Measurements from ENCODE around the gene CYBC1.
"Not testable (repeated sequence)": the region's sequence is repeated elsewhere in the genome, so short reads cannot be mapped to it uniquely, and the experiment has no call there.

The CYBC1 gene

DNA sequence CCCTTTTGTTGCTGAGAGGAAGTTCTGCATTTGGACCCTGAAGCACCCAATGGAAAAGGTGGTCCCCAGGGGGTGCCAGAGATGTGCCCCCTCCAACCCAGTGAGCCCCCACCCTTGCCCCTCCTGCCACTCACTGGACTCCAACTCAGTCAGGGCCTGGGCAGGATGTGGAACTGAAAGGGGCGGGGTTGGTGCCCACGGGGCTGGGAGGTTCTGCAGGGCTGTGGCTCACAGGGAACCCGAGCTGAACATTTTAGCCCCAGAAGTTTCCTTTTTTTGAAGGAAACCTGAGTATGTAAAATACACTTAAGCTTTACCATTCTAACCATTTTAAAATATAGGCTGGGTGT lies 16.4 kb downstream of the CYBC1 start:
- DNase-seq (ENCODE audit: low spot score): peak; percentile 27

- no peak for DNase-seq (ENCODE audit: low spot score)
Measured at GRCh38 chr17:82433560-82434215, 16.9 kb downstream of the CYBC1 start.

- no peak for DNase-seq (ENCODE audit: low spot score)
Measured at GRCh38 chr17:82432017-82432416, 18.5 kb downstream of the CYBC1 start.

DNA sequence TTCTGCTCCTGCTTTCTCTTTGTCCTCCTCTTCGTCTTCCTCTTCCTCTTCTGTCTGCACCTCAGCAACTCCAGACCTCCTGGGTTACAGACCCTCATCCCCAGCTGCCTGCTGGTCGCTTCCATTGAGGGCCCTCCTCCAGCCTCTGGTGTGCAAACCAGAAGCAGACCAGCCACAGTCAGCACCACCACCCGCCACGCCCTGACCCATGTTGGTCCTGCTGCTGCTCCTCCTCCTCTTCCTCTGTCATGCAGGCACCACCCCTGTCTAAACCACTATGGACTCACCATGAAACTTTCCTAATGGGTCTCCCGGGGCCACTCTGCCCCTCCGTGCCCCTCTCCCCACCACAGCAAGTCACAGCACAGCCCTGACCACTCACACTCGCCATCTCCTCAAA lies 20.7 kb downstream of the CYBC1 start:
- DNase-seq (ENCODE audit: low spot score): no peak

DNA sequence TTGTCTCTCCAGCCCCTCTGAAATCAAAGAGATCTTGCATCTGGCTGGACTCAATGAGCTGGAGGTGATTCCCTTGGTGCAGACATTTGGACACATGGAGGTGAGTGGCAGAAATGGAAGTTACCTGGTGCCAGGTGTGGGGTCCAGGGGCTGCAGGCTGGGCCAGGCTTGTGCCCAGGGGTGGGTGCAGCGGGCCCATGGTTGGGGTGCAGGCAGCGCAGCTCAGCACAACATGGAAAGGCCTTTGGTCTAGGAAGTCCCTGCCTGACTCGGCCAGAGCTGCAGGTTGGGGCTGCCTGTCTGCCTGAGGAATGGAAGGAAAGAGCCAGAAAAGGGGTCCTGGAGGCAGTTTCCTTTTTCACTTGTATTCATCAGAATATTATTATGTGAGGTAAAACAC lies 22.0 kb downstream of the CYBC1 start:
- no peak for DNase-seq (ENCODE audit: low spot score)

DNA sequence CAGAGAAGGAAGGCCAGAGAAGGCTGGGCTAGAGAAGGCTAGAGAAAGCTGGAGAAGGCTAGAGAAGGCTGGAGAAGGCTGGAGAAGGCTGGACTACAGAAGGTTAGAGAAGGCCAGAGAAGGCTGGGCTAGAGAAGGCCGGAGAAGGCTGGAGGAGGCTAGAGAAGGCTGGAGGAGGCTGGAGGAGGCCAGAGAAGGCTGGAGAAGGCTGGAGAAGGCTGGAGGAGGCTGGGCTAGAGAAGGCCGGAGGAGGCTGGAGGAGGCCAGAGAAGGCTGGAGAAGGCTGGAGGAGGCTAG lies 25.7 kb downstream of the CYBC1 start:
- no peak for DNase-seq (ENCODE audit: low spot score)

DNA sequence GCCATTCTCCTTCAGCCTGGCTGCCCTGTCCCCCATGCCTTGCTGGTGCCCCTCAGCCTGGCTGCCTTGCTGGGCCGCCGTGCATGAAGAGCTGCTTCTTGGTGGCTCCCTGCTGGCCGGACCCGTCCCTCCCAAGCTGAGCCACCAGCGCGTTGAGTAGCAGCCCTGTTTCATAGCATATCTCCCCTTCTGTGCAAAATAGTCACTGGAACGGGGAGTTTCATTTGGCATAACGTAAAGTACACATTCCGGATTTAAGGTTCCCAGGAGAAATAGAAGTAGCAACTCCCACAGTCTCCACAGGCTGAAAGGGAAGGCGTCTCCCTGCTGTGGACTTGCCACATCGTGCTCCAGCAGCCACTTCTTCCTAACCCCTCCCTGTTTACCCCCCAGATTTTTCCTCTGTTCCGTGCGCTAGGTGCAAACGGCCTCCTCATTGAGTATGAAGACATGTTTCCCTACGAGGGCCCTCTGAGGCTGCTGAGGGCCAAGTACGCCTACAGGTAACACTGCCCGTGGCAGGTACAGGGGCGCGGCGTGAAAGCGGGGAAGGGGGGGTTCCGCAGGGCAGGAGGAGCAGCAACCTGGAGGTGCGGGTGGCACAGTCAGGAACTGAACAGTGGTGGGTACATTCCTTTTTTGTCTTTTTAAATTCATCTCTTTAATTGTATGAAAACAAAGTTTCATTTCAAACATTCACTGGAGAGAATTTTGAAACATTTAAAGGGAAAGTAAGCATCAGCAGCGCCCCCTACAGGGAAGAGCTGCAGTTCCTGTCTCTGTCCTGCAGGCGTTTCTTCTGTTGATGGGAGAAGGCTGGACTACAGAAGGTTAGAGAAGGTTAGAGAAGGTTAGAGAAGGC lies 26.3 kb downstream of the CYBC1 start:
- DNase-seq (ENCODE audit: low spot score): peak; percentile 46

DNA sequence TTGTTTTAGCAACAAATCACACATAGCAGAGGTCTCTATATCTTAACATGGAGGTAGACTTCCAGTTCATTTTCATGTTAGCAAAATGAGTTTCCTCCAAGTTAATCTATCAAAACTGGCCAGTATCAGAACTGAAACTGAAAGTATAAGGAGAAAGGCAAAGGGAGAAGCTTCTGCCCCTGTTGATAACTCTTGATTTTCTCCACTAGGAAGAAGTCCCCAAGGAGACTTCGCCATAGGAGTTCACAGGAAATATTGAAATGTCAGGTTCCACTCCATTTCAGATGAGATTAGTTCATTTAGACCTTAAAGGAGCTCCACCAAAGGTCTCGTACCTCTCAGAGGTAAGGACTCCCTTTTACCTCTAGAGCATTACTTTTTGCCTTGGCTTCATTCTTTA lies 31.0 kb downstream of the CYBC1 start:
- DNase-seq (ENCODE audit: low spot score): no peak

DNA sequence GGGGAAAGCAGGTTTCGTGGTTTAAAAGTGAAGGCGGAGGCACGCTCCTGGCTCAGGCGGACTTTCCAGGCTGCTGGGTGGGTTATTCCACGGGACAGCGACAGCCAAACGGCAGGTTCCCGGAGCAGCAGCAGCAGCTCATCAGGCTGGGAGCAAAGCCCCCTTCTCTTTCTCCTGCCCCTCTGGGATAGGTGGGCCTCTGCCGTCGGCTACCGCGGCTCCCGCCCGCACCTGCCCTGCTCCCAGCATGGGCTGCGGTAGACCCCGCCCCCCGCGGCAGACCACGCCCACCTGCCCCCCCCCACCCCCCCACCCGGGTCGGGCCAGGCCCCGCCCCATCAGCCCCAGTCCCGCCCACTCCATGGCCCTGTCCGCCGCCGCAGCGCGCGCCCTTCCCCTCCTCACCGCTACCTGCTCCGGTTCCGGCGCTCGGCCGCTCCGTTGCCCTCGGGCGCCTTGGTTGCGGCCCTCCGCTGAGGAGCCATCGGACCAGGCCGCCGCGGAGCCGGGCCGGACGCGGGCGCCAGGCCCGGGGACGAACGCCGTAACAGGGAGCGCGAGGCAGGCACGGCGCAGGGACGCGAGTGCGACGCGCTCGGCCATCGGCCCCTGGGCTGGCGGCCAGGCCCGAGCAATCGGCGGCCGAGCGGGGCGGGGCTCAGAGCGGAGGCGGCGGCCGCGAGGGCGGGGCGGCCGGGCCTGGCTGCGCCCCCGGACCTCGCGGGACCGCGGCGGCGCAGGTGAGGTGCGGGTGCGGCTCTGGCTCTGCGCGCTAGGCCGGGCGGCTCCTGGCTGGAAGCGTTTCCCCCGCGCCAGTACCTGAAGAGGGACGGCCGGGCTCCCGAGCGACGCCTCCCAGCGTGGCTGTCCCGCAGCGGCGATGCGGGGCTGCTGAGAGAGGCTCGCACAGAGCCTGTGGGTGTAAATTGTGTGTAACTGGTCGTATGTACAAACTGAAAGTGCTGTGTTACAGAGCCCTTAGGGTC lies 32.3 kb downstream of the CYBC1 start, which contains the start of the genes HEXD and OGFOD3:
HEXD (plus strand) TSS at position 347 of the 986 bp plus-strand sequence. CDS start 1,453 bp downstream, outside the sequence.
OGFOD3 (minus strand) TSS at position 586 of the 986 bp plus-strand sequence; CDS start at position 485, 101 bp downstream.
- DNase-seq (ENCODE audit: low spot score): peak; percentile 80

- no peak for DNase-seq (ENCODE audit: low spot score)
Measured at GRCh38 chr17:82416771-82417170, 33.8 kb downstream of the CYBC1 start.

DNA sequence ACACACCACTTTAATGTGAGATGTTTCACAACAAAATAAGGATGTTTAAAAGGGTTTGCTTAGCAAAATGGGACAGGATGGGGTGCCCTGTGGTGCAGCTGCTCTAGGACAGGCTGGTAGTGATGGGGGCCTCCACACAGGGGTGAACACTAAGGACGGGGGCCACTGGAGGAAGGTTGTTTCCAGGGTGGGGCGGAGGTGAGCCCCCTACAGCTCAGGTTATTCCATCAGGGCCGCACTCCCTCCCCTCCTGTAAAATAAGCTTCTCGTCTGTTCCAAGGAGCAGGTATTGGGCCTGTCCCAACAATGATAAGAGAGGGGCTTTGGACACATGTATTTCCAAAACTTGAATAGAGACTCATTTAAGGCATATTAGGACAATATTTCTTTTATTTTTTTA lies 34.3 kb downstream of the CYBC1 start:
- no peak for DNase-seq (ENCODE audit: low spot score)

- DNase-seq (ENCODE audit: low spot score): no peak
Measured at GRCh38 chr17:82415786-82416185, 34.8 kb downstream of the CYBC1 start.

GRCh38 chr17:82415336-82415735 lies 35.2 kb downstream of the CYBC1 start:
- no peak for DNase-seq (ENCODE audit: low spot score)

- peak; percentile 63 for DNase-seq (ENCODE audit: low spot score)
Measured at GRCh38 chr17:82414548-82415281, 35.8 kb downstream of the CYBC1 start.

DNA sequence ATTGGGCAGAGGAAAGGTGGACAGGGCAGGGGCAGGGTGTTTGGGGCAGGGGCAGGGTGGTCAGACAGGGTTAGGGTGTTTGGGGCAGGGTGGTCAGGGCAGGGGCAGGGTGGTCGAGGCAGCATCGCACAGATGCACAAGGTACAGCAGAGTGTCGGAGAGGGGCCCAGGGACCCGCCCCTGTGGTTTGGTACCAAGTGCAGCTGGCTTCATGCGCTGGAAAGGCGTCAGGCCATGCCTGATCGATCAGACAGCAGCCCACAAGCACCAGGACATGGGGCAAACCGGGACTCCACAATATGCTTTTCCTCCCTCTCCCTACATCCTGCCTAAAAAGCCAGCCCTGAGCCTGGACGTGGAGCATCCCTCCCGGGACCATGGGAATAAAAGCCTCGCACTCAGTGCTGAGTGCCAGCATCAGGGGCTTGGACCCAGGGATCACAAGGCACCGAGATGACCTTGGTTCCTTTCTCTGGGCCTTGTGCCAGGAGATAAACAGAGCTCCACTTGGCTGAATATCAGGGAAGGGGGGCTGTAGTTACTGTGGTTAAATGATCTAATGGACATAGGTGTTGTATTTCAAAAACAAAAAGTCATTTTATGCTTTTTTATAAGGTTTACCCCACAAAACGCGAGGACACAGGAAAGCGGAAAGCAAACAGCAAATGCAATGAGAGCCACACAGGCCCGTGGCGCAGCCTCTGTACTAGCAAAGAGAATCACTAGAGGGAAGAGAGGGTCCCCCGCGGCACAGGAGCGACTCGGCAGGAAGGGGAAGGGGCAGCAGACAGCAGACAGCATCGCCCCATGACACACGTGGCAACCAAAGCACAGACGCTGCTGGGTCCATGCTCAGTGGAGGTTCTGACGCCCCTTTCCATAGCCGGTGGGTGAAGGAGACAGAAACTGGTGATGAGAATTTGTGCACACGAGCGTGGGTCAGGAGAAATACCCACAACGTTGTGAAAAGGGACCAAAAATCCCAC lies 37.7 kb downstream of the CYBC1 start:
- no peak for DNase-seq (ENCODE audit: low spot score)

DNA sequence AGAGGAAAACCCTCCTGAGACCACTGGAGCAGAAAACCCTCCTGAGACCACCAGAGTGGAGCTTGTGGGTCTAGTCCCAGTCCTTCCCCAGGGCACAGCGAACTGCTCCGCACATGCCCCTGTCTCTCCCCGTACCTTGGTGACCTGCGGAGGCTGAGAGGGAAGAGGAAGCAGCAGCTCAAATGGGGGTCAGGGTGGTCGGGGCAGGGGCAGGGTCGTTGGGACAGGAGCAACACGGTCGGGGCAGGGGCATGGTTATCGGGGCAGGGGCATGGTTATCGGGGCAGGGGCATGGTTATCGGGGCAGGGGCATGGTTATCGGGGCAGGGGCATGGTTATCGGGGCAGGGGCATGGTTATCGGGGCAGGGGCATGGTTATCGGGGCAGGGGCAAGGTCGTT lies 38.5 kb downstream of the CYBC1 start:
- DNase-seq (ENCODE audit: low spot score): not testable (repeated sequence)

- DNase-seq (ENCODE audit: low spot score): no peak
Measured at GRCh38 chr17:82411396-82412053, 39.0 kb downstream of the CYBC1 start.

DNA sequence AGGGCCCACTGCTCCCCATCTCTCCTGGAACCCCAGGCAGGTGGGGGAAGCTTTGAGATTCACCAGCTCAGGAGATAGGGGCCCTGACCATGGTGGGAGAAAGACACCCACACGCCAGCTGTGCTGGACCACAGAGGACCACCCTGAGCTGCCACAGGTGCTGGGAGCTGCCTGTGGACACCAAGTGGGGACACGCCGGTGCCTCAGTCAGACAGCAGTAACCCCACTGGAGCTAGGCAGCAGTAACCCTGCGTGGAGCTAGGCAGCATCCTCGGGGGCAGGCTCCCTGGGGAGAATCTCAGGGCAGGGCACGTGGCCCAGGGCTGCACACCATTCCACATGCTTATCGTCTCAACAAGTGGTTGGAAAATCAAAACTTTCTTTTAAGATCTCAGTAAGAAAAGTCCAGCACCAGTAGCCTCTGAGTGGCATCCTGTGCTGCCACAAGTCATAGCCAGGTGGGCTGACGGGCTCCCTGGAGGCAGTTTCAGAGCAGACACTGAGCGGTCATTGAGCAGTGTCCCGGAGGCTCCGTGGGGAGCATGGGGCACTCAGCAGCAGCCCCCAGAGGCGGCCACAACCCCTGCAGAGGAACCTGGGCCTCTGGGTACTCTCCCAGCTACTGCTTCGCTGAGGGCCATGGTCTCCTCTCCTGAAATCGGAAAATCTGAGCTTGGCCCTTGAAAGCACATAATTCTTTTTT lies 40.4 kb downstream of the CYBC1 start:
- DNase-seq (ENCODE audit: low spot score): no peak

GRCh38 chr17:82408938-82409318 lies 41.6 kb downstream of the CYBC1 start:
- DNase-seq (ENCODE audit: low spot score): no peak

Data from CD4-positive, alpha-beta T cell treated with Interleukin-6 at 100 ng/mL for 8 hours (primary cell).